ENCODE measurements around the gene MLIP.
"Not testable (repeated sequence)": the region's sequence is repeated elsewhere in the genome, so short reads cannot be mapped to it uniquely, and the experiment has no call there.

Gene MLIP

DNA sequence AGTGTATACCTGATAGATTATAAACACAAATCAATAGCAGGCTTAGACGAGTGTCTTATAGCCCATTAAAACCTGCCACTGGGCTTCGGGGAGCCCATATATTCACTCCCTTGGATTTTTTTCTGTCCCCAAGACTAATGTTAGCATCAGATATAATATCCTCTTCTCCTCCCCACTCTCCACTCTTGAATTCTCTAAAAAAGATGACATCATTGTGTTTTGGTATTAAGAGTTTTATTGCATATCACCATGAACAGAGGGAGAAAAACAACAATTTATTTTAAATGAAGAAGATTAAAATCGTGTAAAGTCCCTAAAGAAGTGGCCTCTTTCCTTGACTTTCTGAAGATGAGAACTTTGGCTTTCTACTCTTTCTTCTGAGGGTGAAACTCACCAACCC, 84.4 kb downstream of the MLIP start:
- DNase-seq (ENCODE audit: low read depth) = no peak
- no peak overlapping the region for H3K4me3 ChIP-seq (ENCODE audit: low read depth, low read length)
- TF ChIP-seq MYC (IDR thresholded peaks at IDR 0.05; ENCODE audit: low read depth, low read length) (no peak), POLR2A (IDR thresholded peaks at IDR 0.05; ENCODE audit: extremely low read depth, insufficient read length) (no peak)
- TF ChIP-seq, protein P1, sequence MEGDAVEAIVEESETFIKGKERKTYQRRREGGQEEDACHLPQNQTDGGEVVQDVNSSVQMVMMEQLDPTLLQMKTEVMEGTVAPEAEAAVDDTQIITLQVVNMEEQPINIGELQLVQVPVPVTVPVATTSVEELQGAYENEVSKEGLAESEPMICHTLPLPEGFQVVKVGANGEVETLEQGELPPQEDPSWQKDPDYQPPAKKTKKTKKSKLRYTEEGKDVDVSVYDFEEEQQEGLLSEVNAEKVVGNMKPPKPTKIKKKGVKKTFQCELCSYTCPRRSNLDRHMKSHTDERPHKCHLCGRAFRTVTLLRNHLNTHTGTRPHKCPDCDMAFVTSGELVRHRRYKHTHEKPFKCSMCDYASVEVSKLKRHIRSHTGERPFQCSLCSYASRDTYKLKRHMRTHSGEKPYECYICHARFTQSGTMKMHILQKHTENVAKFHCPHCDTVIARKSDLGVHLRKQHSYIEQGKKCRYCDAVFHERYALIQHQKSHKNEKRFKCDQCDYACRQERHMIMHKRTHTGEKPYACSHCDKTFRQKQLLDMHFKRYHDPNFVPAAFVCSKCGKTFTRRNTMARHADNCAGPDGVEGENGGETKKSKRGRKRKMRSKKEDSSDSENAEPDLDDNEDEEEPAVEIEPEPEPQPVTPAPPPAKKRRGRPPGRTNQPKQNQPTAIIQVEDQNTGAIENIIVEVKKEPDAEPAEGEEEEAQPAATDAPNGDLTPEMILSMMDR (IDR thresholded peaks at IDR 0.05; ENCODE audit: low read depth, low read length) = no peak
- TF ChIP-seq, protein P2, sequence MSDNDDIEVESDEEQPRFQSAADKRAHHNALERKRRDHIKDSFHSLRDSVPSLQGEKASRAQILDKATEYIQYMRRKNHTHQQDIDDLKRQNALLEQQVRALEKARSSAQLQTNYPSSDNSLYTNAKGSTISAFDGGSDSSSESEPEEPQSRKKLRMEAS (IDR thresholded peaks at IDR 0.05; ENCODE audit: low read depth, low read length) = no peak

DNA sequence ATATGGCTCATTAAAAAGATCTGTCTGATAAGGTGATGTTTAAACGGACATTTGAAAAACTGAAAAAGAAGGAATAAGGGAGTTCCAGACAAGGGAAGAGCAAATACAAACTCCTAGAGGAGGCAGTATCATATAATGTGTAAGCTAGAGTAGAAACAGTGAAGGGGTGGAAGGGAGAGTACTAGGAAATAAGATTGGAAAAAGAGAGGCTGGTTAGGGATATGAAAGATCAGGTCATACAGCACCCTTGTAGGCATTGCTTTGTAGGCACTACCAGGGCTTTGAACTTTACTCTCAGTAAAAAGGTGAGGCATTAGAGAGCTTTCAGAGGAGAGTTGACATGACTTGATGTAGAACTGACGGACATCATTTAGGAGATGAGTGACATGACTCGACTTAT, 85.7 kb downstream of the MLIP start:
- no peak overlapping the region for H3K4me3 ChIP-seq (ENCODE audit: low read depth, low read length)
- TF ChIP-seq MYC (IDR thresholded peaks at IDR 0.05; ENCODE audit: low read depth, low read length) (no peak), POLR2A (IDR thresholded peaks at IDR 0.05; ENCODE audit: extremely low read depth, insufficient read length) (no peak)
- TF ChIP-seq, protein P2 (IDR thresholded peaks at IDR 0.05; ENCODE audit: low read depth, low read length) = no peak
- TF ChIP-seq, protein P1 (IDR thresholded peaks at IDR 0.05; ENCODE audit: low read depth, low read length) = no peak
- no peak for DNase-seq (ENCODE audit: low read depth)

DNA sequence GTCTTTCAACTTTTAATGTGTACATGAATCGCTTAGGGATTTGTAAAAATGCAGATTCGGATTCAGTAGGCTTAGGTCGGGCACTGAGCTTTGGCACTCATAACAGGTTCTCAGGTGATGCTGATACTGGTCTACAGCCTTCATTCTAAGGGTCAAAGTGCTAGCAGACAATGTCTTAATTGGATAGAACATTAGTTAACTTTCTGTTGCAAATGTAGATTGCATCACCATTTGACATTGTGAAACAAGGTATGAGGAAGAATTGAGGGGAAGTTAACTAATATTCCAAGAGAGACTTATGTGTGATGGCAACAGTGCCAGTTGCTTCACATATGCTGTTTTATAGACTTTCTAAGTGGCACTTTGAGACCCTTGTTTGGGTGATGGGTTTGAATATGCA, 86.9 kb downstream of the MLIP start:
- no peak for TF ChIP-seq MYC (IDR thresholded peaks at IDR 0.05; ENCODE audit: low read depth, low read length)
- TF ChIP-seq, protein P2 (IDR thresholded peaks at IDR 0.05; ENCODE audit: low read depth, low read length) = no peak
- no peak for TF ChIP-seq POLR2A (IDR thresholded peaks at IDR 0.05; ENCODE audit: extremely low read depth, insufficient read length)
- TF ChIP-seq, protein P1 (IDR thresholded peaks at IDR 0.05; ENCODE audit: low read depth, low read length) = no peak
- peak; percentile 79 for DNase-seq (ENCODE audit: low read depth)
- H3K4me3 ChIP-seq (ENCODE audit: low read depth, low read length) = no peak overlapping the region

DNA sequence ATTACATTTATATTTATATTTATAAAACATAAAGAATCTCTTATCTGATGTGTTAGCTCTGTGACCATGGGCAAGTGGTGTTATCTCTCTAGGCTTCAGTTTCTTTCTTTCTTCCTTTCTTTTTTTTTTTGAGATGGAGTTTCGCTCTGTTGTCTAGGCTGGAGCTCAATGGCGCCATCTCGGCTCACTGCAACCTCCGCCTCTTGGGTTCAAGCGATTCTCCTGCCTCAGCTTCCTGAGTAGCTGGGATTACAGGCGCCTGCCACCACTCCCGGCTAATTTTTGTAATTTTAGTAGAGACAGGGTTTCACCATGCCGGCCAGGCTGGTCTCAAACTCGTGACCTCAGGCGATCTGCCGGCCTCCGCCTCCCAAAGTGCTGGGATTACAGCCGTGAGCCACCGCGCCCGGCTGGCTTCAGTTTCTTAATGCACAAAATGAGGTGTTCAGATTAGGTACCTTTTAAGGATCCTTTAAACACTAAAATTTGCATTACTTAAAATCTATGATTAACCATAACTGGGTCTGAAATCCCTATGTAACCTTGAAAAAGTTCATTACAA, 92.3 kb downstream of the MLIP start:
- DNase-seq (ENCODE audit: low read depth); H3K4me3 ChIP-seq (ENCODE audit: low read depth, low read length): not testable (repeated sequence)

DNA sequence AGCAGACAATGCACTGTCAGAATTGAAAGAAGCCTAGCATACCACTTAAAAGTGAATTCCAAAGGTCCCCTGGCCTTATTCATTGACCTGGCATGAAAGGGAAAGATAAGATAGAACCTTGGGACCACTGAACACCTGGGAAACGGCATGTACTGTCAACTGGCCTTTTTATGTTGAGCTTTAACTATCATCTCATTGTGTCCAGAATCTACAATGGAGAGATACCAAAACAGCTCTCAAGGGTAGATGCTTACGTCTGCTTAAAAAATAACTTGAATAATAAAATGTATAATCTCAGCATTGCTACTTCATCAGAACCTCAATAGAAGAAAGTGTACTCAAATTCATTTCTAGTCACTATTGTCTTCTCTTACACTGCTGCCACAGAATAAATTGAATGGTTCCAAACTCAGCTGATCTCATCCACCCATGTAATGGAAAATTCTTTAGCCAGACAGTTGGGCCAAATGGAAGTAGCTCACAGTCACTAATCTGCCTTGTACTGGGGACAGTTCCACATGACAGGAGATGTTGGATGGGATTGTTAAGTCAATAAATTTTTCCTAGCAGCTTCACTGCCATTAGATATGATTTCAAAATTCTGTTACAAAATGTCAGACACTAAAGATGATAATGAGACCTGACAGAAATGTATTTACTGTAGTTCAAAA, 93.8 kb downstream of the MLIP start:
- TF ChIP-seq POLR2A (IDR thresholded peaks at IDR 0.05; ENCODE audit: extremely low read depth, insufficient read length) (no peak), MYC (IDR thresholded peaks at IDR 0.05; ENCODE audit: low read depth, low read length) (no peak)
- TF ChIP-seq, protein P1 (IDR thresholded peaks at IDR 0.05; ENCODE audit: low read depth, low read length) = no peak
- TF ChIP-seq, protein P2 (IDR thresholded peaks at IDR 0.05; ENCODE audit: low read depth, low read length) = no peak
- no peak overlapping the region for H3K4me3 ChIP-seq (ENCODE audit: low read depth, low read length)
- DNase-seq (ENCODE audit: low read depth) = no peak

DNA sequence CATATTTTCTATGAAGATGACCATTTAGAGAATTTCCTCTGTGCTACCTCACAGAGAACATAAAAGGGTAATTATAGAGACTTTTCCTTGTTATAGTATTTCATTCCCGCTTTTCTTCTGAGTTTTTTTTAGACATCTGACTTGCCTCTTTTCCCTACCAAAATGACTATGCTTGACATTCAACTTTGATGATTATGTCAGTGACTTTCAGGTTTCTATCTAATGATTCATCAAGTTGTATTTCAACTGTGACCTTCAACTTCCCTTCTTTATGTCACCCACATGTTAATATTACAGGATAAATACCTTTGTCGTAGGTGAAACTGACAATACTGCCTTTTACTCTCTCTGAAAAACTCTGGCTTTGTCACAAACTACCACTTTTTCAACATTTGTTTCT, 95.3 kb downstream of the MLIP start:
- no peak for DNase-seq (ENCODE audit: low read depth)
- TF ChIP-seq, protein P2 (IDR thresholded peaks at IDR 0.05; ENCODE audit: low read depth, low read length) = no peak
- TF ChIP-seq MYC (IDR thresholded peaks at IDR 0.05; ENCODE audit: low read depth, low read length) (no peak), POLR2A (IDR thresholded peaks at IDR 0.05; ENCODE audit: extremely low read depth, insufficient read length) (no peak)
- TF ChIP-seq, protein P1 (IDR thresholded peaks at IDR 0.05; ENCODE audit: low read depth, low read length) = no peak

DNA sequence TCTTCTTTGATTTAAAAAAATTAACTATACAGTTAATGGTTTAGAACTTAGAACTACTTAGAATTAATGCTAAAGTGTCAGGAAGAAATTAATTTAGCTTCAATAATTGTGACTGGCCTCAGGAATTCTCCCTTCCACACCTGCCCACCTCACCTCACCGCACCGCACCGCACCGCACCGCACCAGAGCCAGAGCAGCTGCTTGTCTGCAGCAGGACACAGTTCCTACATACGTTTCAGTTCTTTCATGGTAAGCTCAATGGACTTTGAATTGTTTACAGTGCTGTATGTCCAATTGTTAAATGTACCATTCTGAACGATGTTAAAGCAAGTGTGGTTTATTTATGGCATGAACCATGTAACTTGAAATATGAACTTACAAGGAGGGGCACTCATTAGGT, 98.7 kb downstream of the MLIP start:
- not testable (repeated sequence) for DNase-seq (ENCODE audit: low read depth); H3K4me3 ChIP-seq (ENCODE audit: low read depth, low read length)

More for the DNA sequence above, 95.3 kb downstream of the MLIP start:
- H3K4me3 ChIP-seq (ENCODE audit: low read depth, low read length) = no peak overlapping the region
